ENCODE results near the gene FAM241A. TPM values are rescaled to one million over a fixed set of nuclear protein-coding genes. Genes with fewer than 3 reads are reported as not detected.
A peak's percentile ranks its signal among the peaks of the same experiment; 100 is the strongest.
"Not testable (repeated sequence)": the region's sequence is repeated elsewhere in the genome, so short reads cannot be mapped to it uniquely, and the experiment has no call there.

The FAM241A gene
- total RNA-seq, 1 experiment from 2014 or later: 0.37 TPM

DNA sequence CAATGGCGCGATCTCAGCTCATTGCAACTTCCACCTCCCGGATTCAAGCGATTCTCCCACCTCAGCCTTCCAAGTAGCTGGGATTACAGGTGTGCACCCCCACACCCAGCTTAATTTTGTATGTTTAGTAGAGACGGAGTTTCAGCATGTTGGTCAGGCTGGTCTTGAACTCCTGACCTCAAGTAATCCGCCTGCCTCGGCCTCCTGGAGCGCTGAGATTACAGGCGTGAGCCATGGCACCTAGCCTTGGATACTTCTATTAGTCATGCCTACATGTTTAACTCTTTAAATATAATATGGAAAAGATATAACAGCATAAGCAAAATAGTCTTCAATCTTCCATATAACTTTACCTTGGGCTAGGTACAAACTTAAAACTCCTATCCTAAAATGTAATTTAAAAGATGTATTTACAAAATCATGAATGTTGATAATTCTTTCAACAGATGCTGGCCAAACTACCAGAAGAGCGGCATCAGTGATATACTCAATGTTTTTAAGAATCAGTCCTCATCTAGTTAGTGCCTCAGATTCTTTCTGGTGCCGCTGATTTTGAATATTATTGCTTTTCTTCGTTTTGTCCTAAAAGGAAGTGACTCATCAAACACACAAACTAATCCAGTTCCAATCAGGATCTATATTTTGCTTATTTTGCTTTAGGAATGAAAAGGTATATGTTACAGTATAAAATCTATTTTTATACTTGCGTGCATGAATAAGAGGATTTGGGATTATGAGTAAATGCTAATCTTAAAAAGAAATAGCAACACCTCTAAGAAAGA lies 23.7 kb downstream of the FAM241A start:
- DNase-seq (ENCODE audit: low spot score): no peak
- in situ Hi-C loops (cut with HindIII; ENCODE audit: low sequenced_read_pairs): no loop called here

- in situ Hi-C loops (cut with HindIII; ENCODE audit: low sequenced_read_pairs): no loop called here
- no peak for DNase-seq (ENCODE audit: low spot score)
These were observed 25.3 kb downstream of the FAM241A start for GRCh38 chr4:112170451-112170993.

DNA sequence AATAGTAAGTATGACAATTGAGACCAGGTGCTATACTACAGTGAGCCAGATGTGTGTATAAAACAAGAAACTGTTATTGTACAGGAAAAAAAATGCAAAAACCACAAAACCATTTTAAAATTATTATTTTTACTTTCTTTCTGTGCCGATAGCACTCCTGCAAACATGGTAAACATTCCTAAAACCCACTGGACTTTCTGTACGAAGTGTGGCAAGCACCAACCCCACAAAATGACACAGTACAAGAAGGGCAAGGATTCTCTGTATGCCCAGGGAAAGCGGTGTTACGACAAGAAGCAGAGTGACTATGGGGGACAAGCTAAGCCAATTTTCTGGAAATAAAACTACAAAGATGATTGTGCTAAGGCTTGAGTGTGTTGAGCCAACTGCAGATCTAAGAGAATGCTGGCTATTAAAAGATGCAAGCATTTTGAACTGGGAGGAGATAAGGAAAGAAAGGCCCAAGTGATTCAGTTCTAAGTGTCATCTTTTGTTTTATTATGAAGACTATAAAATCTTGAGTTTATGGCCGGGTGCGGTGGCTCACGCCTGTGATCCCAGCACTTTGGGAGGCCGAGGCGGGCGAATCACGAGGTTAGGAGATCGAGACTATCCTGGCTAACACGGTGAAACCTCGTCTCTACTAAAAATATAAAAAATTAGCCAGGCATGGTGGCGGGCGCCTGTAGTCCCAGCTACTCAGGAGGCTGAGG lies 26.0 kb downstream of the FAM241A start:
- in situ Hi-C loops (cut with HindIII; ENCODE audit: low sequenced_read_pairs); DNase-seq (ENCODE audit: low spot score): not testable (repeated sequence)

DNA sequence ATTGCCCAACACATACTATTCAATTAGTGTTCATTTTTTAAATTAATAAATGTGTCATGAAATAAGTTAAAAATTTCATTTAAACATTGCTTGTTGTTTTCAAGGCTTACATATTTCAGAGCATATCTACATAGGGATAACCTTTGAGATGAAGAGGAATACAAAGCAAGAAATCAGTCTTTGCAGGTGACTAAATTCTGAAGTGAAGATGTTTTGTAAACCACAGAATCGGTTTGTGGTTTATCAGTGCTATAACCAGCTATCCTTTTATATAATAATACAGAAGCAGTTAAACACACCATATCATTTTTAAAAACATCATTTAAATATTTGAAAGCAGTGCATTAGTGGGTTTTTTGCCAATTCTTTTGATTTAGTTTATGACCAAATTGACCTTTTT lies 26.9 kb downstream of the FAM241A start:
- no peak for DNase-seq (ENCODE audit: low spot score)
- in situ Hi-C loops (cut with HindIII; ENCODE audit: low sequenced_read_pairs): no loop called here

GRCh38 chr4:112173593-112174558 lies 28.6 kb downstream of the FAM241A start:
- in situ Hi-C loops (cut with HindIII; ENCODE audit: low sequenced_read_pairs): no loop called here
- DNase-seq (ENCODE audit: low spot score): no peak

DNA sequence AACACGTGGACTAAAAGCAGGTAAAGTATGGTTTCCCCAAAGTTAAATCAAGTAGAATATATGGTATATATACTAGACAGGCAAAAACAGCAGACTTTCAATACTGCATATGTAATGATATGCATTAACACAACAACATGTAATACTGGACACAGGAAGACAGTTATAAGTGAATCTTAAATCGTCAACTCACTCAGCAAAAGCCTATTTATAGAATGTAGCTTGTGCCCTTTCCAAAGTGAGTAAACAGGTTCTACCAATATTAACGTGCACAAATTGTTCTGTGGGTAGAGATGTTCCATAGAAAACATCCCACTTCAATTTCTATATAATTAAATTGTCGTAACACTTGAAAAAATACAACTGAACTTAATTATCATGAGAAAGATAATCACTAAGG lies 30.6 kb downstream of the FAM241A start:
- no peak for DNase-seq (ENCODE audit: low spot score)
- in situ Hi-C loops (cut with HindIII; ENCODE audit: low sequenced_read_pairs): no loop called here

- no peak for DNase-seq (ENCODE audit: low spot score)
- in situ Hi-C loops (cut with HindIII; ENCODE audit: low sequenced_read_pairs): no loop called here
These were observed 31.3 kb downstream of the FAM241A start for GRCh38 chr4:112176596-112176995.

GRCh38 chr4:112178741-112179140 lies 33.5 kb downstream of the FAM241A start:
- DNase-seq (ENCODE audit: low spot score); in situ Hi-C loops (cut with HindIII; ENCODE audit: low sequenced_read_pairs): not testable (repeated sequence)

DNA sequence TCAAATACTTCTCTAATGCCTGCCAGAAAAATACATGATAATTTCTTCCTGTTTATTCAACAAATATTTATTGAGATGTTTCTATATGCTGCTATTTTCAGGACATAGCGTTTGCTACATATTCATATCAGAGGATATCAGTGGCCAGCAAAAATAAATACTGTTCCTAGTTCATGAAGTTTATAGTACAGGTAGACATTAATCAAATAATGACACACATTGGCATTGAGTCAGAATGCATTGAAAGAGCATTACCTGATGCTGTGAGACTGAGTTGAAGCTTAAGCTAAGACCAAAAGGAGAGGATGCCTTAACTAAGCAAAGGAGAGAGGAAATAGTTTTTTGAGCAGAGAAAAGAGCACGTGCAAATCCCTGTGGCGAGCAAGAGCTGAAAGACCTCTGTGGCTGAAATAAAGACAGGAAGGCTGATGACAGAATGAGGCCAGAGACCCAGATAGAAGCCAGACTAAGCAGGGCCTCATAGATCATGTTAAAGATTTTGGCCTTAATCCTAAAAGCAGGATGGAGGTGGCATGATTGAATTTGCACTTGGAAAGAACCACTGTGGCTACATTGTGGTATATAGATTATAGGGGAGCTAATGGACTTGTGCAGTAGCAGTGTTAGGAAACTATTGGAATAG lies 36.2 kb downstream of the FAM241A start:
- in situ Hi-C loops (cut with HindIII; ENCODE audit: low sequenced_read_pairs): no loop called here
- peak; percentile 3 for DNase-seq (ENCODE audit: low spot score)

DNA sequence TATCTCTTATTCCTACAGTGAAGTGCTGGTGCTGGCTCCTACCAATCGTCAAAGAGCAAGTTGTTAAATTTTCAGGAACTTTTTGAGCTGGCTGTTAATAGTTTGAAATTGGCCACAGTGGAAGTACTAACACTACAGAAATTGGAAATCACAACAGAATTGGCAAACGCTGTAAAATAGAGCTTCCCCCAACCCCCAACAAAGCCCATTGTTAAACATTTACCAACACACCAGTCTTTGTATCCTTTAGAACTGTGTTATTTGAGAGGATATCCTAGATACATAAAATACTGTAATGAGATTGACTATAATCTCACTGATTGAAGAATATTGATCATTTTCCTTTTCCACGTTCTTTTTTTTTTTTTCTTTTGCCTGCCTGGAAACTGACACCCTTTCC lies 37.4 kb downstream of the FAM241A start:
- DNase-seq (ENCODE audit: low spot score): no peak

GRCh38 chr4:112183252-112183651 lies 38.0 kb downstream of the FAM241A start:
- DNase-seq (ENCODE audit: low spot score): no peak
- in situ Hi-C loops (cut with HindIII; ENCODE audit: low sequenced_read_pairs): no loop called here

More for the DNA sequence above, 37.4 kb downstream of the FAM241A start:
- in situ Hi-C loops (cut with HindIII; ENCODE audit: low sequenced_read_pairs): no loop called here

GRCh38 chr4:112184438-112184837 lies 39.2 kb downstream of the FAM241A start:
- in situ Hi-C loops (cut with HindIII; ENCODE audit: low sequenced_read_pairs): no loop called here
- DNase-seq (ENCODE audit: low spot score): no peak

- in situ Hi-C loops (cut with HindIII; ENCODE audit: low sequenced_read_pairs): no loop called here
- DNase-seq (ENCODE audit: low spot score): no peak
These were observed 40.1 kb downstream of the FAM241A start for GRCh38 chr4:112185334-112185733.

DNA sequence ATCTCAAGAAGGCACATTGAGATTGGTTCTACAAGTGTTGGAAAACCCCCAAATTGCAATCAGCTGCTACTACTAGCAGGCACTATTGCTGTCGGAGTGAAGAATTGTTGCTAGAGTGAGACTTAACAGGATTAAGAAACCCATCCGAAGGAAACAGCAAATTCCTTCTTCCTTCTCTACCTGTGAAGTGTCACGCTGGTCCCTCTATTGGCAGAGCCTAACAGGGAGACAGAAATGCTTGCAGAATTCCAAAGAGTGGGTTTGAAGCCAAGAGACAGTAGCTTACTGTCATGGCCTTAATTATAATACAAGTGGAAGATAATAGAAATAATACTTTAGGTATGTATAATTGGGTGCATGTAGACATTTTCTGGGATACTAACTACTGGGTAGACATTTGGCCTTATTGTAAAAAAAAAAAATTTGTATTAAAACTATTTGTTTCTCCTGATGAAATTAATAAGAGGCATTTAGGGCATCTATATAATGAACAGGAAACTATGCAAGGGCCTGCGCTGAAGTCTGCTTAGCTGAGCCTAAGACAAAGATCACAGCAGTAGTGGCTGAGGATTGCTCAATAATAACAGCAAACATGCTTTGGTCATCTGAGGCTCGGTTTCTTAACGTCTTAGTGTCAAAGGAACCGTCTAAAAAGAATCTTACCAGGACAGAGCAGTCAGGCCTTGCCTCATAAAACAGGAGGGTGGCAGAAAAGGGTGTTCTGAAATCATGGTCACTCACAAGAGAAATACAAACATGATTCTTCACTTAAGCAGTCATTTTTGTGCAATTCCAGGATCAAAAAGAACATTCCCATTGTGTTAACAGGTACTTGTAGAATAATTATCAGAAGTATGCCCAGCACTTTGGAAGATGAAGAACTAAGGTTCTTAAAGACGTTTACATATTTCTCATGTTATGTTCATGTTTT lies 40.8 kb downstream of the FAM241A start:
- no peak for DNase-seq (ENCODE audit: low spot score)
- in situ Hi-C loops (cut with HindIII; ENCODE audit: low sequenced_read_pairs): no loop called here

DNA sequence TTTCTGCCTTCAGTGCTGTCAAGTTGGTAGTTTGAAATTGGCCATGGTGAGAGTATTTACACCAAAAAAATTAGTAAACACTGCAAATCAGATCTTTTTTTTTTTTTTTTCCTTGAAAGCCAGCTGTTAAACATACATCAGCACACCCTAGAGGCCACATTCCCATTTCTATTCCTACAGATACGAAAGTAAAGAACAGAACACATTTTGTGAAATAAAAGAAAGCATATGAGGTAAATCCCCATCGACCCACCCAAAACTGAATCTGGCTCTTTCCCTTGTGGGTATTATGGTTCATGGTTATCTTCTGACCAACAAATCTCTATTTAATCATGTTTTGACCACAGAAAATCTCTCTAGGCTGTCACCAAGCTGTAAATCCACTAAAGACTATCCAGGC lies 44.5 kb downstream of the FAM241A start:
- DNase-seq (ENCODE audit: low spot score): no peak
- in situ Hi-C loops (cut with HindIII; ENCODE audit: low sequenced_read_pairs): no loop called here

DNA sequence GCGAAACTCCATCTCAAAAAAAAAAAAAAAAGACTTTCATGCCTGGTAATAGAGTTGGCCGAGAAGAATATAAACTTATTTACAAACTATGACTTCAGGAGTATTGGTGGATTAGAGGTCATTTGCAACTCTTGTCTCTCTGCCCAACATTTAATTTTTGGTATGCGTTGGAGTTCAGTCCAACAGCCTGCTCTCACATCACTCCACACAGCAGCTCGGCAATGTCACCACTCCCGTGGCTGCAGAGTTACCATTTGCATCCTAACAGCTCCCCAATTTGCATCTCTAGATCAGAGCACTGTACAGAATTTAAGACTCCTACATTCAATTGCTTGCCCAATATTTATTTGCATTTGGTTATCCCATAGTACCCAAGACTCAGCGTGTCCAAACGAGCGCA lies 45.4 kb downstream of the FAM241A start:
- no peak for DNase-seq (ENCODE audit: low spot score)
- in situ Hi-C loops (cut with HindIII; ENCODE audit: low sequenced_read_pairs): no loop called here

DNA sequence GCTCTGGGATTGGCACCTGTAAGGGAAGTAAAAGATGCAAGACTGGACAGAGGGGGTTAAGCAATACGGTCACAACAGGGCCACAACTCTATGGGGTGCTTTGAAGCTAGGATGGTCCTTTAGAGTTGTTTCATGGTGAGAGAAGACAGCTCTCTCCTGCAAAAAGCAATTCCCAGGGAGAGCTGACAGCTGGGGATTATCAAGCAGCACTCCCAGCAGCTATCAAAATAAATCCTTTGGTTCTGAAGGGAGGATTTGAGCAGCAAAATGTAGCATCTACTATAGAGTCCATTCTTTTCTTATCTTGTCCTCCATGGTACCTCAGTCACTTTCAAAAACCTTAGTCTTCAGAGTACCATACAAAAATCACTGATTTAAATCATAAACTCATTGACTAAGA lies 51.2 kb downstream of the FAM241A start:
- no peak for DNase-seq (ENCODE audit: low spot score)

GRCh38 chr4:112199041-112199440 lies 53.8 kb downstream of the FAM241A start:
- in situ Hi-C loops (cut with HindIII; ENCODE audit: low sequenced_read_pairs): no loop called here
- no peak for DNase-seq (ENCODE audit: low spot score)

More for the DNA sequence above, 51.2 kb downstream of the FAM241A start:
- in situ Hi-C loops (cut with HindIII; ENCODE audit: low sequenced_read_pairs): no loop called here

Data from G401 (cell line).